Skin epidermis (tissue), 12 donors: ENCODE data around the gene YTHDF2.
A peak's percentile ranks its signal among the peaks of the same experiment; 100 is the strongest.
"Not testable (repeated sequence)": the region's sequence is repeated elsewhere in the genome, so short reads cannot be mapped to it uniquely, and the experiment has no call there.

ENCODE experiments used
- H3K27ac ChIP-seq, 21 experiments: fragments of 200-600 bp; sonication (generic) in 11 of 21; one replicate each; pipeline ENCODE4 v1.5.0; 2020; ENCODE audit warnings: mild to moderate bottlenecking in 3 of 21, inconsistent platforms in 2 of 21, moderate library complexity in 2 of 21
- H3K4me3 ChIP-seq, 7 experiments: fragments of 200-600 bp; sonication (generic) in 2 of 7; one replicate each; pipeline ENCODE4 v1.5.0; 2020; ENCODE audit warnings: inconsistent platforms in 2 of 7, mild to moderate bottlenecking in 2 of 7, moderate library complexity in 1 of 7

YTHDF2 gene

GRCh38 chr1:28736450-28737306 lies at the start of gene YTHDF2:
Gene YTHDF2 (plus strand): TSS chr1:28736940. CDS start chr1:28737121, 181 bp downstream.
- peak within 1 kb of the TSS; percentile 66 to 97 (median 86) for H3K4me3 ChIP-seq
- H3K27ac ChIP-seq, result peak within 1 kb of the TSS; percentile 86 to 100 (median 97)

GRCh38 chr1:28691627-28692026 lies 45.1 kb upstream of the YTHDF2 start:
- not testable (repeated sequence) for H3K27ac ChIP-seq, H3K4me3 ChIP-seq

- no peak overlapping the region for H3K4me3 ChIP-seq
- H3K27ac ChIP-seq, result no peak overlapping the region
Observed at GRCh38 chr1:28703629-28704028, 33.1 kb upstream of the YTHDF2 start.

DNA sequence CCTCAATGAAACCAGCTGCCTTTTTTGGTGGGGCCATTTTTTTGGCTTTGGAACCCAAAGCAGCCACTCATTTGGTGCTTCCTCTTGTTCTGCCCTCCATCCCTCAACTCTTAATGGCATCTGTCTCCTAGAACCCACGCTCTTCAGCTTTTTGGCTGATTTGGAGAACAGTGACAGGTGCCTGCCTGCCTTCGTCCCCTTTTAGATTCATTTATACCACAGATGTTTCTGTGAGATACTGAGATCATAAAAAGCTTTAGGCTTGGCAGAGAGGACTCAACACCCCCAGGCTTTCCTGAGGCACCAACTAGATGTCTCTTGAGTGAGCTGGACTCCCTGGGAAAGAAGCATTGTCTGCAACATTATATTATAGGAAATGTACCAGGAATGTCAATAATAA lies 20.4 kb upstream of the YTHDF2 start:
- no peak overlapping the region for H3K27ac ChIP-seq

GRCh38 chr1:28718166-28718565 lies 18.6 kb upstream of the YTHDF2 start:
- H3K4me3 ChIP-seq, result no peak overlapping the region
- no peak overlapping the region for H3K27ac ChIP-seq

More for the DNA sequence above, 20.4 kb upstream of the YTHDF2 start:
- H3K4me3 ChIP-seq, result no peak overlapping the region

GRCh38 chr1:28718586-28719331 lies 18.0 kb upstream of the YTHDF2 start:
- H3K4me3 ChIP-seq, result no peak overlapping the region
- no peak overlapping the region for H3K27ac ChIP-seq

DNA sequence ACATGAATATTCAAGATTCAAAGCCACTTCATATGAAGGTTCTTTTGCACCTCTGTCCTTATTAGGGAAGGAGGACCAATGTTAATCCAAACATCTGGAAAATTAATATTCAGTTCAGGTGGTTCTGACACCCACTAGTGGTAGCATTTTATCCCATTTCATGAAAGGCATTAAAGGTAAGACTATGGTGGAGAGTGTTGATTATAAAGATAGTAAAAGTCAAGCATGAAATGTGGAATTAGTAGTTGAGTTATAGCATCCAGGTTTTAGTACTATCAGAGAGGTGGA lies 17.5 kb upstream of the YTHDF2 start:
- no peak overlapping the region for H3K4me3 ChIP-seq
- no peak overlapping the region for H3K27ac ChIP-seq

DNA sequence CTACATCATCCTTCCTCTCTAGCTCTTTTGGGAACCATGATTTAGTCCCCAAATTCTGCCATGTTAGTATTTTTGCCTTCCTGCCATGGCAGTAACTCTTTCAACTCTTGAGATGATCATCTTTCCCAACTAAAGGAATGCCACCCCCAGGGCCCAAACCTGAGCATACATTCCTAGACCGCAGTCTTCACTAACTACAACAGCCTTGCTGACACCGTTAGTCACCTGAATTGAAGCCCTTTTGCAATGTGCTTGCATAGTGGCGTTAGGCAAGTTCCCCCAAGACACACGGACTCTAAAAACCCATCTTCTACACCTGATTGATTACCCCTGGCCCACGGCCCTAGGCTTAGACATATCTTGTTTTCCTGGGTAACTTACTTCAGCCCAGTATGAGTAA lies 16.4 kb upstream of the YTHDF2 start:
- H3K4me3 ChIP-seq, result no peak overlapping the region
- no peak overlapping the region for H3K27ac ChIP-seq

DNA sequence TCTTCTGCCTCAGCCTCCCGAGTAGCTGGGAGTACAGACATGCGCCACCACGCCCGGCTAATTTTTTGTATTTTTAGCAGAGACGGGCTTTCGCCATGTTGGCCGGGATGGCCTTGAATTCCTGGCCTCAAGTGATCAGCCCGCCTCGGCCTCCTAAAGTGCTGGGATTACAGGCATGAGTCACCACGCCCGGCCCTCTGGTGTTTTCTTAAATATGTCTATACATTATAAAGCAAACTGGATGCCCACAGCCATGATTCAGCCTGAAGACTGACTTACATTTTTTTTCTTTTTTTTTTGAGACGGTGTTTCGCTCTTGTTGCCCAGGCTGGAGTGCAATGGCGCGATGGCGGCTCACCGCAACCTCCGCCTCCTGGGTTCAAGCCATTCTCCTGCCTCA lies 14.8 kb upstream of the YTHDF2 start:
- H3K4me3 ChIP-seq, result not testable (repeated sequence)

DNA sequence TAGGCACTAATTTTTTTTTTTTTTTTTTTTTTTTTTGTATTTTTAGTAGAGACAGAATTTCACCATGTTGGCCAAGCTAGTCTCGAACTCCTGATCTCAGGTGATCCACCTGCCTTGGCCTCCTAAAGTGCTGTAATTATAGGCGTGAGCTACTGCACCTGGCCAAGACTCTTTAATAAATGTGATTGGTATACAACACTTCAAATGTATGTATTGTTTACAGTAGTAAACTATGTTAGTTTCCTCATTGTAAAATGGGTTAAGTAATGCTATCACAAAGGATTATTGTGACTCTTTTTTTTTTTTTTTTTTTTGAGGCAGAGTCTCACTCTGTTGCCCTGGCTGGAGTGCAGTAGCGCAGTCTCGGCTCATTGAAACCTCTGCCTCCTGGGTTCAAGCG lies 11.4 kb upstream of the YTHDF2 start:
- H3K4me3 ChIP-seq, H3K27ac ChIP-seq: not testable (repeated sequence)

More for the DNA sequence above, 14.8 kb upstream of the YTHDF2 start:
- not testable (repeated sequence) for H3K27ac ChIP-seq

- Histone ChIP-seq H3K27ac (peak overlapping the region; percentile 71 to 100 (median 97)), H3K4me3 (peak overlapping the region; percentile 66 to 97 (median 86))
Observed at GRCh38 chr1:28735961-28736449, 735 bp upstream of the YTHDF2 start.

DNA sequence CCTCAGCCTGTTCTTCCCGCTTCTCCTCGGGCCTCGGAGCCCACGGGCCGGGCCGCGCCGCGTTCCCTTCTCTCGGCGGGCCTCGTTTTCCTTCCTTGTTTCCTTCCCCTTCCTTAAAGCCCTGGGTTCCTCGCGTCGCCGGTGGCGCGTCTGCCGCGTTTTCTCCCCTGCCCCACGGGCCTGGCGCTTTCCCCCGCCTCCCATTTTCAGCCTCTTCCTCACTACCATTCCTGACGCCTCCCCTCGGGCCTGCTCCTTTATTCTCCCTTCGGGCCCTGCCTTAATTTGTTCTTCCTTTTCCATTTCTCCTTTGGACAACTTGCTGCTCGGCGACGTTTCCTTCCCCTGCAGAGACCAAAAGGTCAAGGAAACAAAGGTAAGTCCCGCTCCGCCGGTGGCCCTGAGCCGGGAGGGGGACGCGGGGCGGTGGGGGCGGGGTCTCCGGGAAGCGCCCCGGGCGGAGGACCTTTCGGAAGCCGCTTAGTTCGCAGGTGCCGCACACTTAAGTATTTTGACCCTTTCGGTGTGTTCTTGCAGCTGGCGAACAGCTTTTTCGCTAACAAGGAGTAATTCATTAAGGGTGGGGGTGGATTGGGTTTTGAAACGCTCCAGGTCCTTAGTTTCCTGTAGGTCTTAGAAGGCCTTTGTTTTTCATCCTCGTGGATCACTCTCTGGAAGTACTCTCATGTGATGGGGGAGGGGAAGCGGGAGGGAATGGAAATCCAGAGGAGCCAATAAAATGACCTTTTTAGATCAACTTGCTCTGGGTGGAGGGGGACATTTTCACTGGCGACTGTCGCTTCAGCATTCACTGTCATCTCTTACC lies 780 bp downstream of the YTHDF2 start:
- H3K4me3 ChIP-seq, result peak overlapping the region; percentile 66 to 97 (median 86)
- peak overlapping the region; percentile 86 to 100 (median 97) for H3K27ac ChIP-seq

DNA sequence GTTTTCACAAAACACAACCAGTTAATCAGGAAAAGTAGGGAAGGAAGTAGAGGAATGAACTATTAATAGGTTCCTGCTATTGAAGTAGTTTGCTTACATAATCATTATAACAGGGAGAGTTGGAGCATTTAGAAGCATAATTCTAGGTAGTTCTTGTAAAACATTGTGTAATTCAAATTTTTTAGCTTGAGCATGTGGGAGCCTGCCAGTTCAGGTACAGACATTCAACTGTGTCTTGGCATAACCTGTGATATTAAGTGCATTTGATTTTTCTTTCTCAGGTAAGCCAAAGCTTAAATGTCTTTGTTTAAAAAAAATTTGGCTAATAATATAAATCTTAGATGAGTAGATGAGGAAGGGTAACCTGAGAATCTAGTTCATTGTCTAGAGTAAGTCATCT lies 3.4 kb downstream of the YTHDF2 start:
- no peak overlapping the region for H3K27ac ChIP-seq
- no peak overlapping the region for H3K4me3 ChIP-seq

GRCh38 chr1:28744184-28744583 lies 7.4 kb downstream of the YTHDF2 start:
- H3K4me3 ChIP-seq, result no peak overlapping the region
- H3K27ac ChIP-seq, result no peak overlapping the region

- Histone ChIP-seq H3K4me3 (no peak overlapping the region), H3K27ac (no peak overlapping the region)
Observed at GRCh38 chr1:28745653-28746173, 9.0 kb downstream of the YTHDF2 start.

DNA sequence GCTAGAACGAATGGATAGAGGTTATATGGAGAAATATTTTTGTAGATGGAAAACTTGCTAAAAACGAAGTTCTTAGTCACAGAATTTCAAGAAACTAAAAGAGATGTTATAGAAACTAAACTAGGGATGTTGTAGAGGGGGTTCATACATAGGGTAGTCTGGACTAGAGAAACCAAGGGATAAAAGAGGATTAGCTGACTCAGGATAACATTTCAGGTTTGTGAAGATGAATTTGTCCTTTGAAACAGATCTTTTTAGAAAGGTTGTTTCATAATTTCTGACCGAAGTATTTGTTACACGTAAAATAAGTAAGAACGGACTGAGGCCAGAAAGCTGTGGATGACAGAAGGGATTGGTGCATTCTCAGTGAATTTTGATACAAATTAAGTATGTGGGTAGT lies 13.6 kb downstream of the YTHDF2 start:
- no peak overlapping the region for H3K27ac ChIP-seq

DNA sequence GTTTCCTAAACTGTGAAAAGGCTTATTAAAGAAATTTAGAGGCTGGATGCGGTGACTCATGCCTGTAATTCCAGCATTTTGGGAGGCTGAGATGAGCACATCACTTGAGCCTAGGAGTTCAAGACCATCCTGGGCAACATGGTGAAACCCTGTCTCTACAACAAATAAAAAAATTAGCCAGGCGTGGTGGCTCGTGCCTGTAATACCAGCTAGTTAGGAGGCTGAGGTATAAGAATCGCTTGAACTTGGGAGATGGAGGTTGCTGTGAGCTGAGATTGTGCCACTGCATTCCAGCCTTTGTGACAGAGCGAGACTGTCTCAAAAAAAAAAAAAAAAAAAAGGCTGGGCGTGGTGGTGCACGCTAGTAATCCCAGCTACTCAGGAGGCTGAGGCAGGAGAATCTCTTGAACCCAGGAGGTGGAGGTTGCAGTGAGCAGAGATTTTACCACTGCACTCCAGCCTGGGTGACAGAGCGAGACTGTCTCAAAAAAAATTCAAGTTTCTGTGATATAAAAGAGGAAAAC lies 14.1 kb downstream of the YTHDF2 start:
- H3K27ac ChIP-seq, result peak overlapping the region in 1 of 21 experiments; percentile 25
- not testable (repeated sequence) for H3K4me3 ChIP-seq

More for the DNA sequence above, 13.6 kb downstream of the YTHDF2 start:
- H3K4me3 ChIP-seq, result no peak overlapping the region

DNA sequence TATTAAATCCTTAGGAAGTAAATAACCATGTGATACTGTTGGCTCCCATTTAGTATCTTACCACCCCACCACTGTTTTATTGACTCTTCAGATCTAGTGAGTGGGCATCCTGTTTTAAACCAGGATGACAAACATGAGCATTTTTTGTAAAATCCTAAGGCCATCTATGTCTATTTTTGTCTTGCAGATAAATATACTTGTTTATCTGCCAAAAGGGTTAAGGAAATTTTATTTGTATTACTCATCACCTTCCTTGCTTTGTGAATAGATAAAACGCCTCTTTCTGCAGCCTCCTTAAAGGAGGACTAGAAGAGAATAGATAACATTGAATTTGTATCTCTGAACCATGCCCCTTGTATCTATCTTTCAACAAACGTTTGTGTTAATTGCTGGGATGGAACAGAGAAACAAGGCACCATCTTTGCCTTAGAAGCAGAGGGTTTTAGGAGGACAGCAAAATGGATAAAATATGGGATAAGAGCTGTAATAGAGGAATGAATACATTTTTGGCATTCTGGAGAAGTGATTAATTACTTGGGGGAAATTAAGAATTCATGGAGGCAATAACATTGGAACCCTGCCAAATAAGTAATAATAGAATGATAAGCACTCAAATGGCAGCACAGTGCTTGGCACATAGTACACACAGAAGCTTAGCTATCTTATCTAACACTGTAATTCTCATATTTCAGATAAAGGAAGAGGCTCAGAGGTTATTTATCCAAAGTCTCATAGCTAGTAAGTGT lies 14.7 kb downstream of the YTHDF2 start:
- no peak overlapping the region for H3K4me3 ChIP-seq

DNA sequence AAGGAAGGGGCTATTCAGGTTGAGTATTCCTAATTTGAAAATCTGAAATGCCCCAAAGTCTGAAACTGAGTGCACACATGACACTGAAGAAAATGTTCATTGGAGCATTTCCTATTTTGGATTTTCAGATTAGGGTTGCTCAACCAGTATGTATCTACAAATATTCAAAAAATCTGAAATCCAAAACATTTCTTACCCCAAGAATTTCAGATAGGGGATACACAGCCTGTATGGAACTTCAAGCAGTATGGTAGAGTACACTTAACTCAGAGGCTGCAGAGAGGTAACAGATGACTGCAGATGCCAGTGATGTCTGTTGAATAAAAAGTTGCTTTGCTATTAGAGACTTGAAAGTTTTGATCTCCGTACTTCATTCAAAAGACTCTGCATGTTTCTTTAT lies 19.0 kb downstream of the YTHDF2 start:
- Histone ChIP-seq H3K4me3 (no peak overlapping the region), H3K27ac (peak overlapping the region in 1 of 21 experiments; percentile 1)

More for the DNA sequence above, 14.7 kb downstream of the YTHDF2 start:
- peak overlapping the region in 1 of 21 experiments; percentile 25 for H3K27ac ChIP-seq
